ENCODE measurements around the gene LAX1.
"Not testable (repeated sequence)": the region's sequence is repeated elsewhere in the genome, so short reads cannot be mapped to it uniquely, and the experiment has no call there.

The LAX1 gene

DNA sequence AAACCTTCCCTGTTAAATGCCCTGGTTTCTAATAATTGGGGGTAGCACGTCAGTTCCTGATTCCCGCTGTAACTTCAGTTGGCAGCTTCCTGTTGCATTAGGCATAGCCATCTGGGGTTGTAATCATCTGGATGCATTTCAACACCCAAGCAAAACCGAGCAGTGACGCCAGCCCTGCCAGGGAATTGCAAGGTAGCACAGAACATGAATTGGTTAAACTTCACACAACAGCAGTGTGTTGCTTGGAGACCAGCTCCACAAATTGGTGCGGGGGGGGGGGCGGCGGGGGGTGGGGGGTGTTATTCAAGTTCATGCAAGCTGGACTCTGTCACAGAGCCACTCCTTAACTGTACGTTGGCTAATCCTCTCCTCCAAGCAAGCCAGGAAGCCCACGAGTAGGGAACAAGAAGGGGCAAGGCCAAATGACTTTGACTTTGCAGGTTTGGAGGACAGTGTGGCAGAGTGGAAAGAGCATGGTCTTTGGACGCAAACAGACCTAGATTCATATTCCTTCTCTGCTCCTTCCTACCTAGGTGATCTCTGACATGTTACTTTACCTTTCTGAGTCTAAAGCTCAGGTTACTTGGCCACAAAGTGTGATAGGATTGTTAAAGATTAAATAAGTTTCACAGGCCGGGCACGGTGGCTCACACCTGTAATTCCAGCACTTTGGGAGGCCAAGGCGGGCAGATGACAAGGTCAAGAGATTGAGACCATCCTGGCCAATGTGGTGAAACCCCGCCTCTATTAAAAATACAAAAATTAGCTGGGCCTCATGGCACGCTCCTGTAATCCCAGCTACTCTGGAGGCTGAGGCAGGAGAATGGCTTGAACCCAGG lies 4.7 kb downstream of the LAX1 start:
- no peak for DNase-seq (ENCODE audit: low spot score)

DNA sequence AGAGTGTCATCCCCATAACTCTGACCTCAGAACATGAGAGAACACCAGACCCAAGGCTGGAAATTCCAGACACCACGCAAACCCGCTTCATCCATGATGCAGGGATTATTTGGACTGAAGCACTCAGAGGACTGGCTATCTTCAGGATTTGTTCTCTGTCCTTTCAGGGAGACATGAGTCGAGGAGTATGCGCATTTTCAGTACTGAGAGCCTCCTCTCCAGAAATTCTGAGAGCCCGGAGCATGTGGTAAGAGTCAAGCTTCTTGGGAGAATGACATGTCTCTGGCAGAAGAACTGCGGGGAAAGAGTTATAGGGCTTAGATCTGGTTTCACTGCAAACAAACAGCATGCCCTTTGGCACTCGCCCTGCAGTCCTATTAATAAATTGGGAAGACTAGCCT lies 6.9 kb downstream of the LAX1 start:
- no peak for DNase-seq (ENCODE audit: low spot score)

DNA sequence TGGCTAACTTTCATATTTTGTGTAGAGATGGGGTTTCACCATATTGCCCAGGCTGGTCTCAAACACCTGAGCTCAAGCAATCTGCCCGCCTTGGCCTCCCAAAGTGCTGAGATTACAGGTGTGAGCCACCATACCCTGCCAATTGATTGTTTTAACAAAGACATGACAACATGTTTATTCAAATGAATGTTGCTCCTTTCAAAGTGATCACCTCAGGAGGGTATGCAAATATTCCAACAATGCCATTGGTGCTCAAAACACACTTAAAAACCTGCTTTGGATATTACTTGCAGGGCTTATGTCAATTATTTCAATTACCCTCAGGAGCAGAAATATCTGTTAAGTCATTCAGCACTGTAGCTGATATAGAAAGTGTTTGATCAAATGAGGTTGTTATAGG lies 7.9 kb downstream of the LAX1 start:
- DNase-seq (ENCODE audit: low spot score), result no peak

DNA sequence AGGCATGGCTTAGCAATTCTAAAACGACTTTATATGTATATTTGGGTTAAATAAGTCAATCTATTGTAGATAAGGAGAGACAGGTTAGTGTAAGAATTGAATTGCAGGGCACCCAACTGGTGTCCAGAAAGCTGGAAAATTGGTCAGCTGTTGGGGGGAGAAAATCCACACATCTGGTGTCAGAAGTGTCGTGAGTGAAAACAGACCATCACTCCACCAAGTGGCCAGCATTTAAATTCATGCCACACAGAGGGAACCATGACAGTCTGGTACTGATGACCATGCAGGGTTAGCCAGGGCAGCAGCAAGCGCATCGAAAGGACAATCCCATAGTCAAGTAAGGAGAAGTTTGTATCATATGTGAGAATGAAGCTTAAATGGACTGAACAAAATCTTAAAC lies 11.7 kb downstream of the LAX1 start:
- no peak for DNase-seq (ENCODE audit: low spot score)

DNA sequence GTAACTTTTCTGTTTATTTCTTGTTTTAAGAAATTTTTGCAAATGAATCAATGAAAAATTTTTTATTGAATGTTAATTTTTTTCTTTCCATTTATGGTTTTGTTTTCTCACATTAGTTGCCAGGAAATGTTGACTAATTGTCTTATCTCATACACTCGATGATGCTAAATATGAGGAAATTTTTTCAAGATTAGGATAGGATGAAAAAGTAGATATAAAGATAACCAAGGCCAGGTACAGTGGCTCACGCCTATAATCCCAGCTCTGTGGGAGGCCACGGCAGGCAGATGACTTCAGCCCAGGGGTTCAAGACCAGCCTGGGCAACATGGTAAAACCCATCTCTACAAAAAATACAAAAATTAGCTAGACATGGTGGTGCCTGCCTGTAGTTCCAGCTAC lies 12.6 kb downstream of the LAX1 start:
- DNase-seq (ENCODE audit: low spot score), result no peak

DNA sequence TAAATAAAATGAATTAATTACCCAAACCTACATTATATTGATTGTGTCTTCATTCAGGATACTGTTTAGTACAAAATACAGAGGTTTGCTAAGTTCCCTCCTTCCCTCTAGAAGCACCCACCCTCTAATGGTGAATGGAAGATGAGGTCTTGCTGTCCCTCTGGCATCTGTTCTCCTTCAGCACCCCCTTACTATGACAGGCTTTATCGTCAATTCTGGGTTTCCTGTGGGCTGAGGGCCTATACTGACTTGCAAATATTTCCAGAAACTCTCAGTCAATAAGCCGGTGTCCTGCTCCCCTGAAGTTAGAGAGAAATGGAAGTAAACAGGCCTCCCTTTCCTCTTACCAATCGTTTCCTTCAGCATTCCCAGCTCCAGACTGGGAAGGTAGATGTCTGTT lies 13.2 kb downstream of the LAX1 start:
- no peak for DNase-seq (ENCODE audit: low spot score)

DNA sequence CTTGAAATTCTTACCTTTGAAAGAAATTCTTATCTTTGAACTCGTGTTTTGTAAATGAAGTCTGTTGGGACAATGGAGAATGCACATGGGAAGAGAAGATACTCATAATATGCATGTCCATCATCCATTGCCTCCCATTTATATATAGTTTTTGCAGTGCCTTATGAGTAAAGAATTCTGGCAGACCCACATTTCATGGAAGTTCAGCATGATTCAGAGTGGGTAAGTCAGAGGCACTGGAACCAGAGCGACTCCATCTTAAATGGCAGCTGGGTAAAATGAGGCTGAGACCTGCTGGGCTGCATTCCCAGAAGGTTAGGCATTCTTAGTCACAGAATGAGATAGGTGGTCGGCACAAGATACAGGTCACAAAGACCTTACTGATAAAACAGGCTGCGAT lies 13.8 kb downstream of the LAX1 start:
- DNase-seq (ENCODE audit: low spot score), result no peak

DNA sequence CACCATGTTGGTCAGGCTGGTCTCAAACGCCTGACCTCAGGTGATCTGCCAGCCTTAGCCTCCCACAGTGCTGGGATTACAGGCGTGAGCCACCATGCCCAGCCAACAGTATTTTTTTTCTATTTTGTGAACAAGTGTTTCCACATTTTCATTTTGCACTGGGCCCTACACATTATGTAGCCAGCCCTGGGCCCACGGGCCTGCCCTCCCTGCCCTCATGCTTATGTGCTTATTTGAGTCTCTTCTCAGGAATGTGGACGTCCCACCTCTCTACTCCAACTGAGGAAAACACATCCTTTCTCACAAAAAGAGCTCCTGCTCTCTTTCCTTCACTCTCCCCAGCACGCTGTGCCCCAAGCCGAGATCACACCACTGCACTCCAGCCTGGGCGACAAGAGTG lies 17.0 kb downstream of the LAX1 start:
- no peak for DNase-seq (ENCODE audit: low spot score)

DNA sequence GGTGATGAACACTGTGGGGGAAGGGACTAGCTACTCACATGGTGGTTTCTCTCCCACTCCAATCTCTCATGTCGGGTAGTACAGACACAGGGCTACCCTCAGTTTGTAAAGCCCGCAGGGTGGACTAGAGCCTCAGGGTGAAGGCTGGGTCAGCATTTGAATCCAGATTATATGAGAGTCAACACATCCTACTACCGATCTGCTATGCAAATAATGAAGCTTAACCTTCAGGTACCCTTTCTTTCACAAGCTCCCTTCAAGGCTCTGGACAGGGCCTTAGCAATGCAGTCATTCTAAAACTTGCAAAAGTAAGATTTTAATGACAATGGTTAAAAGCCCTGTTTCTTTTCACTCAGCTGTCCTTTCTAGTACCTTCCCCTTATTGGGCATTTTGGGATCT lies 25.0 kb downstream of the LAX1 start:
- no peak for DNase-seq (ENCODE audit: low spot score)

DNA sequence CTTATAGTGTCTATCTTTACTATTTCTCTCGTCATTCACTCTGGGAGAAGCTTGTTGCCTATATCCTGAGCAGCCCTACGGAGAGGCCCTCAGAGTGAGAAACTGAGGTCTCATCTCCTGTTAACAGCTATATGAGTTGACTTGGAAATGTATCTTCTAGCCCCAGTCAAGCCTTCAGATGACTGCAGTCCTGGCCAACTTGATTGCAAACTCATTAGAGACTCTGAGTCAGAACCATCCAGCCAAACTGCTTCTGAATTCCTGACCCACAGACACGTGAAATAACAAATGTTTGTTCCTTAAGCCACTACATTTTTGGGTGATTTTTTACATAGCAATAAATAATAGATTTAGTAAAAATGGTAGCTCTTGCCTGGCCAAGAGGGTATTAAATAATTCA lies 26.5 kb downstream of the LAX1 start:
- DNase-seq (ENCODE audit: low spot score), result no peak

DNA sequence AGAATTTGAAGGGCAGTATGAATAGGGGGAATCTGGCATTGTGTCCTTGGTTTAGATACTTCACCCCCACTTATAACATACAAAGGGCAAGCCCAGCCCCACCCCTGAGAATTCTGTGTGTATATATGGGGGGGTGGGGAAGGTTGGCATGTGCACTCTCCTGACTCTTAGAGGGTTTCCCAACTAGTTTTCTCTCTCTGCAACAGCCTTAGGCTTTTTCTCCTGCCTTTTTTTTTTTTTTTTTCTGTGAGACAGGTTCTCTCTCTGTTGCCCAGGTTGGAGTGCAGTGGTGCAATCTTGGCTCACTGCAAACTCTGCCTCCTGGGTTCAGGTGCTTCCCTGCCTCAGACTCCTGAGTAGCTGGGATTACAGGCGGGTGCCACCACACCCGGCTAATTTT lies 27.5 kb downstream of the LAX1 start:
- DNase-seq (ENCODE audit: low spot score), result no peak

DNA sequence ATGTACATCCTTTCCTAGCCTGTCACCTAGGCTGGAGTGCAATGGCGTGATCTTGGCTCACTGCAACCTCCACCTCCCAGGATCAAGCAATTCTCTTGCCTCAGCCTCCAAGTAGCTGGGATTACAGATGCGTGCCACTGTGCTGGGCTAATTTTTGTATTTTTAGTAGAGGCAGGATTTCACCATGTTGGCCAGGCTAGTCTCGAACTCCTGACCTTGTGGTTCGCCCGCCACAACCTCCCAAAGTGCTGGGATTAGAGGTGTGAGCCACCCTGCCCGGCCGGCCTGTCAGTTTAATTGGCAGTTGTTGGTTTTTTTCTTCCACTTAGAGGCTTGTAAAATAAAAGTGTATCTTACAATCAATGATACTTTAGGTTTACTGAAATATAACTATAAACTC lies 28.6 kb downstream of the LAX1 start:
- not testable (repeated sequence) for DNase-seq (ENCODE audit: low spot score)

DNA sequence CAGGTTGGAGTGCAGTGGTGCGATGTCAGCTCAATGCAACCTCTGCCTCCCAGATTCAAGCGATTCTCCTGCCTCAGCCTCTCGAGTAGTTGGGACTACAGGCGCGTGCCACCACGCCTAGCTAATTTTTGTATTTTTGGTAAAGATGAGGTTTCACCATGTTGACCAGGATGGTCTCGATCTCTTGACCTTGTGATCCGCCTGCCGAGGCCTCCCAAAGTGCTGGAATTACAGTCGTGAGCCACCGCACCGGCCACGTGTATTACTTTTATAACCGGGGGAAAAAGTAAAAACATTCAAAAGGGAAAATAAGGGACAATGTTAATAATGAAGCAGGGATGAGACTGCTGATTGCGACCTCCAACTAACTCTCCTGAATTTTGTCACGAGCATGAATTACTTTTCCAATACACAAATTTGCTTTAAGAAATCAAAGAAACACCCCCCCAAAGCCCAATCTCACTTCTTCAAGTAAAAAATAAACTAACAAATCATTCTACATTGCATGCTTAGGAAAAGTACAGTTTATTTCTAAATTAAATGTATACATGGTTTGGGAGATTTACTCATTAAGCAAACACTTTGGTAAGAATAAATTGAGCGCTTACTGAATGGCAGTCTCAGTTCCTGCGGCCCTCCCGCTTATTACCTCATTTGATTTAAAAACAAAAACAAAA lies 29.9 kb downstream of the LAX1 start:
- DNase-seq (ENCODE audit: low spot score), result no peak

DNA sequence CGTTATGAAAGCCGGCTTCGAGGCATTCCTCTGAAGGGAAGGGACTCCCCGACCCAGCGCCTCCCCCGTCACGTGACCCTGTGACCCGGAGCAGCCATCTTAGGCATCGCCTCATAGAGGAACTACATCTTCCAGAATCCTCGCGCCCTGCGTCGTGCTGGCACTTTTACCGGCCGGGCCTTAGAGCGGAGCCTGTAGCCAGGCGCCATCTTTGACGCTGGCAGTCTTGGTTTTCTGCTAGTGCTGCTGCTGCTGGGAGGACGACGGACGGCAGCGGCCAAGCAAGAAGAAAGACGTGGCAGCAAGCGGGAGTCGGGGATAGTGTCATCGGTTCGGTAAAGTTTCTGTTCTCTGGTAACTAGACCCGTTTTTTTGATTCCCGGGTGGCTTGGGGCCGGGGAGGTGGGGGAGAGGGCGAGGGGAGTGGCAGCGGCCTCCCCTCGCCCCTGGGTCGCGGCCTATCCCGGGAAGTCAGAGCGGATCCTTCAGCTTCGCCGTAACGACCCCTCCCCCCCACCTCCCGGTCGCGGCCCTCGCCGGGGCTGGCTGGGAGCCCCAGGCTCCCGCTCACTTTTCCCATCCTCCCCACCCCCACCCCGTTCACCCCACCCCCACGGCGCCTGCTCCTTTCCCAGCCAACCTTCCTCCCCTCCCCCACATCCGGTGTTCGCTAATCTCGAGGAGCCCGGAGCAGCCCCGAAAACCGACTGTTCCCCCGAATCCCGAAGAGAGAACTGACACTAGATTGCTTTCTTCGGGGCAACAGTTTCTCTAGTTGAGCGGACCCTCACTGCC lies 30.7 kb downstream of the LAX1 start, which contains the start of the genes ZBED6 and ZC3H11A:
Gene ZBED6, plus strand, starts transcription at position 183 of the 795 bp plus-strand sequence. CDS start 1,900 bp downstream, outside the sequence.
Gene ZC3H11A, plus strand, starts transcription at position 183 of the 795 bp plus-strand sequence. CDS start 21,448 bp downstream, outside the sequence.
- peak; percentile 98 for DNase-seq (ENCODE audit: low spot score)

DNA sequence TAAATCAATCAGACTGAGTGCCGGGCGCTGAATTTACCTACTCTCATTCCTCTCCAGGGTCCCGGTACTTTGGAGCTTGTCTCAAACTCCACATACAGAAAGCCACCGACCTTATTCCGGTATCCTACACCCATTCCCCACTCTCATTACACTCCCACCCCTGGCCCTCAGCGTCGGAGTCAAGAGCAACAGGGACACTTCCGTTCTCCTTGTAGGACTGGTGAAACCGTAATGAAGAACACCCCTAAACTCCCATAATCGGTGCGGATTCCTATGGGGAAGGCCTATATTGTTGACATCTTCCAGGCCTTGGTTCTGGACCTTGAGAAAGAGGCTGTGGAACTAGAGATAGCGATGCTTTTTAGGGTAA lies 31.2 kb downstream of the LAX1 start:
- DNase-seq (ENCODE audit: low spot score), result peak; percentile 49

DNA sequence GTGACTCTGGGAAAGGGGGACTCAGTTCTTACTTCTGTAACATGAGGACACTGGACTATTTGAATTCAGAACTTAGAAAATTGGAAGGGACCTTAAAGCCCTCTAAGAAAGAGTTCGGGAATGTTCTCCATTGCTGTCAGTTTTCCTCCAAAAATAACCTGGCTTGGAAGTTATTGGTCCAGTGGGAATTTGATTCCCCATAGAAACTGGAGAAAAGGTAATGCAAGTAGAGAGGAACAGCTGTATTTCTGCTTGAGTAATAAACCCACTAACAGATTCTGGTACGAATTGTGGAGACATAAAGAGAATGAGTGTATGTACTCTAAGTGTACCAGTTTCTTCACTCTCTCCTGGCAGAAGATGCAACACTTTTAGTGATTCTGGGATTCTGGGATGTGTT lies 32.2 kb downstream of the LAX1 start:
- no peak for DNase-seq (ENCODE audit: low spot score)

DNA sequence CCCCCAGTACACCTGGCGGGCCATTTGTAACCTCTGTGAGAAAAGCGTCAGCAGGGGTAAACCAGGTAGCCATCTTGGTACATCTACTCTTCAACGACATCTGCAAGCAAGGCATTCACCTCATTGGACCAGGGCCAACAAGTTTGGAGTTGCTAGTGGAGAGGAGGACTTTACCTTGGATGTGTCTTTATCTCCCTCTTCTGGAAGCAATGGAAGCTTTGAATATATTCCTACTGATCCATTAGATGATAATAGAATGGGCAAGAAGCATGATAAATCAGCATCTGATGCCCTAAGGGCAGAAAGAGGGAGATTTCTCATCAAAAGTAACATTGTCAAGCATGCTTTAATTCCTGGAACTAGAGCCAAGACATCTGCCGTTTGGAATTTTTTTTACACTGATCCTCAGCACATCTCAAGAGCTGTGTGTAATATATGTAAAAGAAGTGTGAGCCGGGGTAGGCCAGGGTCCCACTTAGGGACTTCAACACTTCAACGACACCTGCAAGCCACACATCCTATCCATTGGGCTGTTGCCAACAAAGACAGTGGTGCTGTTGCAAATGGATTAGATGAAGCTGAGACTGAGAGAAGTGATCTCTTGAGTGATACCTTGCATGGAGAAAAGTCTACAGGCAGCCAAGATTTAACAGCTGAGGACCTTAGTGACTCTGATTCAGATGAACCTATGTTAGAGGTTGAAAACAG lies 33.1 kb downstream of the LAX1 start:
- DNase-seq (ENCODE audit: low spot score), result no peak

DNA sequence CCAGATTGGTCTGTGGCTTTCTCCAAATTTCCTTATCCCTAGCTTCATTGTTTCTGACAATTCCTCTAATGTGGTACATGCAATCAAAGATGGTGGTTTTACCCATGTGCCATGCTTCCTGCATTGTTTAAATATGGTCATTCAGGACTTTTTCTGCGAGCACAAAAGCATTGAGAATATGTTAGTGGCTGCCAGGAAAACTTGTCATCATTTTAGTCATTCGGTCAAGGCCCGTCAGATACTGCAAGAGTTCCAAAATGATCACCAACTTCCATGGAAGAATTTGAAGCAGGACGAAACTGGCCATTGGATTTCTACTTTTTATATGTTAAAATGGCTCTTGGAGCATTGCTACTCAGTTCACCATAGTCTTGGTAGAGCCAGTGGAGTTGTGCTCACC lies 34.2 kb downstream of the LAX1 start:
- DNase-seq (ENCODE audit: low spot score), result no peak

DNA sequence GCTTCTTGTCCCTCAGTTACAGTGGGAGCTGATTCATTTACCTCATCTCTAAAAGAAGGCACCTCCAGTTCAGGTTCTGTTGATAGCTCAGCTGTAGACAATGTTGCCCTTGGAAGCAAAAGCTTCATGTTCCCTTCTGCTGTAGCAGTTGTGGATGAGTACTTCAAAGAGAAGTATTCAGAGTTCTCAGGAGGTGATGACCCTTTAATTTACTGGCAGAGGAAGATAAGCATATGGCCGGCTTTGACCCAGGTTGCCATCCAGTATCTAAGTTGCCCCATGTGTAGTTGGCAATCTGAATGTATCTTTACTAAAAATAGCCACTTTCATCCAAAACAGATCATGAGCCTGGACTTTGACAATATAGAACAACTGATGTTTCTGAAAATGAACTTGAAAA lies 35.0 kb downstream of the LAX1 start:
- no peak for DNase-seq (ENCODE audit: low spot score)

DNA sequence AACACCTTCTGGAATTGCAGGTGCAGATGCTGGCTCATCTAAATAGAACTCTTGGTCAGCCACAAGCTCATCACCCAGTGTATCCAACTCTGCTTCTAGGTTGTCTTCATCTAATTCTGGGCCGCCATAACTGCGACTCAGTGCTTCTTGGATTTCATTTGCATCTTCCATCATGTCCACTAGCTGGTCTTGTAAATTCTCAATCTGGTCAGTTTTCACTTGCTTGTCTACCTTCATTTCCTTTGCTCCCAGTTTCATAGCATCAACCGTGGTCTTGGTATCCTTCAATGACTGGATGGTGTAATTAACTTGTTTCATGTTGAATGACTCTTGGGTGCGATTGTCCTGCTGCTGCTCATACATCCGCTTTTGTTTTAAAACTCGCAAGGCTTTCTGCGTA lies 40.7 kb downstream of the LAX1 start:
- DNase-seq (ENCODE audit: low spot score), result no peak

DNA sequence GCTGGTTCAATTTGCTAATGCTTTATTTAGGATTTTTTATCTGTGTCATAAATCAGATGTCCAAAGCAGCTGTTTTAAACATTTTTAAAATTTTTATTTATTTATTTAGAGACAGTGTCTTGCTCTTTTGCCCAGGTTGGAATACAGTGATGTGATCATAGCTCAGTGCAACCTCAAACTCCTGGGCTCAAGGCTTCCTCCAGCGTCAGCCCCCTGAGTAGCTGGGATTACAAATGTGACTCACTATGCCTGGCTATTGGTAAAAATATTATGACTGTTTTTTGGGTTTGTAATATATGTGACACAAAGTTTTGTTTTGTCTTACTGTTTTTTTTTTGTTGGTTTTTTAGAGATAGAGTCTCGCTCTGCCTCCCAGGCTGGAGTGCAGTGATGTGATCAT lies 42.2 kb downstream of the LAX1 start:
- no peak for DNase-seq (ENCODE audit: low spot score)

Data from RKO (cell line).